Fibroblast of lung (primary cell): Measurements from ENCODE around the gene ZNF728.

Experiments
- EZH2 ChIP-seq: IDR thresholded peaks from 2 replicates; pipeline ENCODE4 v1.5.1; 2012; ENCODE audit warnings: low read length, control low read depth, mild to moderate bottlenecking; ENCODE audit errors: missing control alignments
- TF ChIP-seq, protein P1 (sequence below), 2 donors: IDR thresholded peaks in 1 of 2; conservative IDR thresholded peaks in 1 of 2; 1 replicate in 1 of 2; 2 replicates in 1 of 2; pipeline ENCODE4 v1.5.1; 2011 to 2012; ENCODE audit warnings: low read length in 2 of 2, control low read depth in 1 of 2, inconsistent platforms in 1 of 2, low read depth in 1 of 2, mild to moderate bottlenecking in 1 of 2

DNA sequence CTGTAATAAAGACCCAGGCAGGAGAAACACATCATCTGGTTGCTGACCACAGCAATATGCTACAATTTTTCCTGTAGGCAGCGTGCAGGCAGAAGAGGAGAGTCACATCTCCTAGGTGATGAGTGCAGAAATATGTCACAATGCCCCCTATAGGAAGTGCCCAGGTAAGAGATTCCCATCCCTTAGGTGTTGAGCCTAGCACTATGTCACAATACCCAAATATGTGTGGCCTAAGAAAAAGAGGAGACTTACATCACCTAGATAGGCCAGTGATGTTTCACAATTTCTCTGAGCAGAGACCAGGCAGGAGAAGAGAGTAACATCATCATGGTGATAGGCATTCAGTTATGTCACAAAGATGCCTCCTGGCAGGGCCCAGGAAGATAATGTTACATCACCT is 49.4 kb upstream of the ZNF728 start:
- TF ChIP-seq, protein P1, sequence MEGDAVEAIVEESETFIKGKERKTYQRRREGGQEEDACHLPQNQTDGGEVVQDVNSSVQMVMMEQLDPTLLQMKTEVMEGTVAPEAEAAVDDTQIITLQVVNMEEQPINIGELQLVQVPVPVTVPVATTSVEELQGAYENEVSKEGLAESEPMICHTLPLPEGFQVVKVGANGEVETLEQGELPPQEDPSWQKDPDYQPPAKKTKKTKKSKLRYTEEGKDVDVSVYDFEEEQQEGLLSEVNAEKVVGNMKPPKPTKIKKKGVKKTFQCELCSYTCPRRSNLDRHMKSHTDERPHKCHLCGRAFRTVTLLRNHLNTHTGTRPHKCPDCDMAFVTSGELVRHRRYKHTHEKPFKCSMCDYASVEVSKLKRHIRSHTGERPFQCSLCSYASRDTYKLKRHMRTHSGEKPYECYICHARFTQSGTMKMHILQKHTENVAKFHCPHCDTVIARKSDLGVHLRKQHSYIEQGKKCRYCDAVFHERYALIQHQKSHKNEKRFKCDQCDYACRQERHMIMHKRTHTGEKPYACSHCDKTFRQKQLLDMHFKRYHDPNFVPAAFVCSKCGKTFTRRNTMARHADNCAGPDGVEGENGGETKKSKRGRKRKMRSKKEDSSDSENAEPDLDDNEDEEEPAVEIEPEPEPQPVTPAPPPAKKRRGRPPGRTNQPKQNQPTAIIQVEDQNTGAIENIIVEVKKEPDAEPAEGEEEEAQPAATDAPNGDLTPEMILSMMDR (conservative IDR thresholded peaks at IDR 0.05 in 1 of 2, IDR thresholded peaks at IDR 0.05 in 1 of 2; ENCODE audit: low read depth in 1 of 2, low read length in 2 of 2), result no peak
- no peak for TF ChIP-seq EZH2
